HEK293 (cell line): ENCODE data around the gene CAMK2N2.

Experiments
- CTCF ChIA-PET: fragments of 350-600 bp; formaldehyde crosslinking; extraction: SDS; loops from one replicate; lab custom pipeline; 2021; ENCODE audit warnings: antibody characterized with exemption; lab: Yijun Ruan, JAX
- POLR2A ChIA-PET: fragments of 300-600 bp; formaldehyde crosslinking; extraction: SDS; loops from one replicate; lab custom pipeline; 2020; ENCODE audit warnings: antibody characterized with exemption, inconsistent platforms; lab: Yijun Ruan, JAX
- H3K27ac ChIP-seq: fragments of 200-500 bp; sonication (Bioruptor generic); 2 replicates; pipeline ENCODE4 v1.5.1; 2014; ENCODE audit warnings: low read depth, low read length, control low read depth, inconsistent platforms; ENCODE audit errors: extremely low read depth
- H3K36me3 ChIP-seq, 2 experiments: fragments of 200-500 bp in 1 of 2; sonication (Bioruptor generic) in 1 of 2; 1 replicate in 1 of 2; 2 replicates in 1 of 2; pipeline ENCODE4 v1.5.1; 2014 to 2017; ENCODE audit warnings: inconsistent platforms in 2 of 2, low read length in 2 of 2; ENCODE audit not compliant: control insufficient read depth in 2 of 2, insufficient read depth in 1 of 2
- H3K4me1 ChIP-seq: fragments of 200-500 bp; sonication (Bioruptor generic); 2 replicates; pipeline ENCODE4 v1.5.1; 2014; ENCODE audit warnings: mild to moderate bottlenecking, low read length, inconsistent platforms; ENCODE audit not compliant: control insufficient read depth, insufficient read depth
- H3K4me3 ChIP-seq: 2 replicates; pipeline ENCODE4 v1.5.1; 2011; ENCODE audit warnings: low read depth, mild to moderate bottlenecking, control low read depth, low read length, moderate library complexity
- H3K9me3 ChIP-seq: fragments of 200-500 bp; sonication (Bioruptor generic); 2 replicates; pipeline ENCODE4 v1.5.1; 2014; ENCODE audit warnings: low read depth, low read length, inconsistent platforms; ENCODE audit not compliant: control insufficient read depth, insufficient read depth
- HIC1 ChIP-seq: fragments of 450-650 bp; formaldehyde crosslinking; IDR thresholded peaks from 2 replicates; pipeline ENCODE4 v1.5.1; 2016; ENCODE audit warnings: missing biosample characterization, missing genetic modification characterization
- HOXA7 ChIP-seq: sonication (generic); formaldehyde crosslinking; IDR thresholded peaks from 2 replicates; pipeline ENCODE4 v1.8.1; 2022; ENCODE audit warnings: missing genetic modification reagents, borderline replicate concordance
- IKZF3 ChIP-seq: fragments of 450-650 bp; IDR thresholded peaks from 2 replicates; pipeline ENCODE4 v1.5.0; 2018; ENCODE audit warnings: missing biosample characterization, mild to moderate bottlenecking, missing genetic modification characterization, moderate library complexity
- MYNN ChIP-seq: fragments of 450-650 bp; formaldehyde crosslinking; IDR thresholded peaks from 2 replicates; pipeline ENCODE4 v1.5.1; 2016; ENCODE audit warnings: missing biosample characterization, missing genetic modification characterization, borderline replicate concordance
- PRDM1 ChIP-seq: fragments of 450-650 bp; formaldehyde crosslinking; IDR thresholded peaks from 2 replicates; pipeline ENCODE4; 2016; ENCODE audit warnings: missing biosample characterization, missing genetic modification characterization
- SP3 ChIP-seq: fragments of 450-650 bp; formaldehyde crosslinking; IDR thresholded peaks from 2 replicates; pipeline ENCODE4 v1.5.1; 2016; ENCODE audit warnings: missing biosample characterization, missing genetic modification characterization
- ZBTB11 ChIP-seq: fragments of 450-650 bp; formaldehyde crosslinking; conservative IDR thresholded peaks from 2 replicates; pipeline ENCODE4 v1.5.1; 2016; ENCODE audit warnings: low read depth, missing biosample characterization, missing genetic modification characterization
- ZFP37 ChIP-seq: fragments of 450-650 bp; formaldehyde crosslinking; IDR thresholded peaks from 2 replicates; pipeline ENCODE4 v1.5.1; 2016; ENCODE audit warnings: missing biosample characterization, missing genetic modification characterization
- ZNF324 ChIP-seq: fragments of 450-650 bp; formaldehyde crosslinking; IDR thresholded peaks from 2 replicates; pipeline ENCODE4 v1.5.1; 2016; ENCODE audit warnings: missing biosample characterization, missing genetic modification characterization
- ZNF423 ChIP-seq: fragments of 450-650 bp; formaldehyde crosslinking; IDR thresholded peaks from 2 replicates; pipeline ENCODE4 v1.5.1; 2016; ENCODE audit warnings: missing biosample characterization, missing genetic modification characterization
- ZNF473 ChIP-seq: fragments of 450-650 bp; formaldehyde crosslinking; IDR thresholded peaks from 2 replicates; pipeline ENCODE4 v1.5.1; 2017; ENCODE audit warnings: missing biosample characterization, missing genetic modification characterization
- ZNF501 ChIP-seq: fragments of 450-650 bp; formaldehyde crosslinking; IDR thresholded peaks from 2 replicates; pipeline ENCODE4 v1.5.1; 2016; ENCODE audit warnings: missing biosample characterization, missing genetic modification characterization
- ZNF544 ChIP-seq: fragments of 450-650 bp; formaldehyde crosslinking; IDR thresholded peaks from 2 replicates; pipeline ENCODE4 v1.5.0; 2017; ENCODE audit warnings: missing biosample characterization, missing genetic modification characterization
- ZNF549 ChIP-seq: fragments of 450-650 bp; IDR thresholded peaks from 2 replicates; pipeline ENCODE4 v1.5.1; 2018; ENCODE audit warnings: missing biosample characterization, missing genetic modification characterization, mild to moderate bottlenecking, inconsistent platforms, moderate library complexity
- ZNF558 ChIP-seq: fragments of 450-650 bp; formaldehyde crosslinking; IDR thresholded peaks from 2 replicates; pipeline ENCODE4 v1.5.1; 2016; ENCODE audit warnings: missing biosample characterization, missing genetic modification characterization
- ZNF561 ChIP-seq: fragments of 450-650 bp; IDR thresholded peaks from 2 replicates; pipeline ENCODE4 v1.5.1; 2018; ENCODE audit warnings: missing biosample characterization, missing genetic modification characterization, borderline replicate concordance
- ZNF585B ChIP-seq: fragments of 450-650 bp; formaldehyde crosslinking; IDR thresholded peaks from 2 replicates; pipeline ENCODE4 v1.5.1; 2016; ENCODE audit warnings: missing biosample characterization, missing genetic modification characterization
- ZNF596 ChIP-seq: fragments of 450-650 bp; IDR thresholded peaks from 2 replicates; pipeline ENCODE4 v1.5.0; 2018; ENCODE audit warnings: missing biosample characterization, mild to moderate bottlenecking, missing genetic modification characterization, moderate library complexity
- ZNF610 ChIP-seq: fragments of 450-650 bp; formaldehyde crosslinking; IDR thresholded peaks from 2 replicates; pipeline ENCODE4 v1.5.1; 2016; ENCODE audit warnings: missing biosample characterization, missing genetic modification characterization, borderline replicate concordance
- ZNF629 ChIP-seq: fragments of 450-650 bp; formaldehyde crosslinking; IDR thresholded peaks from 2 replicates; pipeline ENCODE4 v1.5.1; 2017; ENCODE audit warnings: missing biosample characterization, missing genetic modification characterization
- ZNF654 ChIP-seq: fragments of 450-650 bp; formaldehyde crosslinking; IDR thresholded peaks from 2 replicates; pipeline ENCODE4 v1.5.1; 2016; ENCODE audit warnings: low read depth, missing biosample characterization, missing genetic modification characterization
- ZNF664 ChIP-seq: fragments of 450-650 bp; formaldehyde crosslinking; IDR thresholded peaks from 2 replicates; pipeline ENCODE4 v1.5.1; 2016; ENCODE audit warnings: missing biosample characterization, missing genetic modification characterization
- ZSCAN16 ChIP-seq: fragments of 450-650 bp; formaldehyde crosslinking; IDR thresholded peaks from 2 replicates; pipeline ENCODE4 v1.5.1; 2016; ENCODE audit warnings: missing biosample characterization, missing genetic modification characterization
- ZSCAN30 ChIP-seq: fragments of 450-650 bp; IDR thresholded peaks from 2 replicates; pipeline ENCODE4 v1.5.1; 2018; ENCODE audit warnings: missing biosample characterization, mild to moderate bottlenecking, missing genetic modification characterization, moderate library complexity

The CAMK2N2 gene

GRCh38 chr3:184255291-184256039 is 5.9 kb downstream of the CAMK2N2 start:
- CTCF ChIA-PET = interaction anchor here (0.6 to 1.7 kb wide), 5 partner anchors 28 to 299 kb away, joined by 3 to 4 read pairs (median 3); no protein-coding TSS in a partner anchor
- TF ChIP-seq ZNF561 (tag by site-specific recombination) = no peak
- TF ChIP-seq MYNN (tag by site-specific recombination) = 0 out of 2 replicates have a peak, but pooled peaks have one; percentile 19

GRCh38 chr3:184250167-184250828 is 11.1 kb downstream of the CAMK2N2 start:
- peaks cover 0 to 8% of the 10 kb centered on the region in 2 experiments; a peak in 1 of 3 replicates for H3K36me3 ChIP-seq
- ChIA-PET POLR2A (interaction anchor here (0.8 to 1.0 kb wide), 3 partner anchors 9 to 73 kb away, joined by 3 to 4 read pairs (median 3); partner anchors contain the start of gene ABCF3), CTCF (interaction anchor here (0.5 to 1.5 kb wide), 27 partner anchors 9 to 765 kb away, joined by 3 to 6 read pairs (median 3); partner anchors contain the start of genes CAMK2N2, PARL and VWA5B2)
- peak overlapping the region; percentile 96 for H3K4me3 ChIP-seq
- no peaks in the 10 kb centered on the region for H3K4me1 ChIP-seq
- H3K27ac ChIP-seq = peak overlapping the region; percentile 58; the same call in 1 of the 2 replicates
- no peaks in the 10 kb centered on the region for H3K9me3 ChIP-seq
- no peak for TF ChIP-seq ZNF473 (tag by site-specific recombination)
- no peak; the same call in 1 of the 2 replicates for TF ChIP-seq ZBTB11
- no peak for TF ChIP-seq ZNF544
- no peak for TF ChIP-seq ZNF664 (tag by site-specific recombination)
- no peak for TF ChIP-seq ZSCAN16 (tag by site-specific recombination)
- peak; percentile 46 for TF ChIP-seq ZNF654
- peak; percentile 50 for TF ChIP-seq ZFP37 (tag by site-specific recombination)
- TF ChIP-seq PRDM1 (tag by site-specific recombination) = peak; percentile 47
- no peak for TF ChIP-seq SP3 (tag by site-specific recombination)
- TF ChIP-seq ZNF585B (tag by site-specific recombination) = no peak
- 0 out of 2 replicates have a peak, but pooled peaks have one; percentile 16 for TF ChIP-seq ZNF423 (tag by site-specific recombination)
- no peak for TF ChIP-seq ZNF610
- TF ChIP-seq ZSCAN30 (tag by site-specific recombination) = no peak
- TF ChIP-seq HOXA7 (CRISPR knock-in tag) = no peak
- TF ChIP-seq IKZF3 (tag by site-specific recombination) = no peak
- TF ChIP-seq ZNF324 (tag by site-specific recombination) = peak; percentile 23; the same call in 1 of the 2 replicates
- no peak for TF ChIP-seq ZNF549 (tag by site-specific recombination)
- 0 out of 2 replicates have a peak, but pooled peaks have one; percentile 10 for TF ChIP-seq HIC1
- no peak for TF ChIP-seq ZNF558 (tag by site-specific recombination)
- TF ChIP-seq ZNF501 (tag by site-specific recombination) = peak; percentile 19; the same call in 1 of the 2 replicates
- 0 out of 2 replicates have a peak, but pooled peaks have one; percentile 43 for TF ChIP-seq ZNF596
- TF ChIP-seq ZNF629 (tag by site-specific recombination) = no peak

More at GRCh38 chr3:184255291-184256039, 5.9 kb downstream of the CAMK2N2 start:
- POLR2A ChIA-PET = no interaction called here
- H3K36me3 ChIP-seq = peaks cover 0 to 6% of the 10 kb centered on the region in 2 experiments; a peak in 1 of 3 replicates
- no peak overlapping the region for H3K27ac ChIP-seq
- no peak overlapping the region for H3K4me3 ChIP-seq
- H3K9me3 ChIP-seq = no peaks in the 10 kb centered on the region
- no peaks in the 10 kb centered on the region for H3K4me1 ChIP-seq
